Calu3 (cell line): Measurements from ENCODE around the gene KIF15. TPM values are rescaled to one million over a fixed set of nuclear protein-coding genes. Genes with fewer than 3 reads are reported as not detected.
A peak's percentile ranks its signal among the peaks of the same experiment; 100 is the strongest.

Source experiments
- BruUV-seq: library from RNA; stranded (reverse); fragments of 400-500 nt; replicated peaks from 2 replicates; lab custom pipeline; 2021; lab: Mats Ljungman, UMichigan
- CTCF ChIA-PET: fragments of 300-600 bp; sonication (Branson Sonifier 250); formaldehyde crosslinking; loops from one replicate; lab custom pipeline; 2022; ENCODE audit warnings: antibody characterized with exemption; lab: Charles Lee
- DNase-seq: peaks from one replicate; pipeline ENCODE4 v3.0.0; 2022
- H3K27ac Mint-ChIP-seq: one replicate; pipeline ENCODE4 v1.8.0; 2022; ENCODE audit warnings: mixed read lengths; ENCODE audit not compliant: unreplicated experiment
- H3K27me3 Mint-ChIP-seq: one replicate; pipeline ENCODE4 v1.8.0; 2022; ENCODE audit warnings: mixed read lengths; ENCODE audit not compliant: unreplicated experiment
- H3K36me3 Mint-ChIP-seq: one replicate; pipeline ENCODE4 v1.8.0; 2022; ENCODE audit warnings: mild to moderate bottlenecking, moderate library complexity, mixed read lengths; ENCODE audit not compliant: insufficient read depth, unreplicated experiment
- H3K4me1 Mint-ChIP-seq: one replicate; pipeline ENCODE4 v1.8.0; 2022; ENCODE audit warnings: mild to moderate bottlenecking, low read depth, mixed read lengths; ENCODE audit not compliant: unreplicated experiment
- H3K4me3 Mint-ChIP-seq: one replicate; pipeline ENCODE4 v1.8.0; 2022; ENCODE audit warnings: mild to moderate bottlenecking, low read depth, moderate library complexity, mixed read lengths; ENCODE audit not compliant: unreplicated experiment
- H3K9me3 Mint-ChIP-seq: one replicate; pipeline ENCODE4 v1.8.0; 2022; ENCODE audit warnings: low read depth, mixed read lengths; ENCODE audit not compliant: unreplicated experiment
- intact Hi-C: fragments of 100-400 bp; cut with micrococcal nuclease; formaldehyde crosslinking; loops from one replicate; pipeline ENCODE4 v1.10.0; 2022; ENCODE audit not compliant: unreplicated experiment
- total RNA-seq: library from RNA; stranded (reverse); gene quantifications from 2 replicates; pipeline ENCODE4 v1.2.3, GENCODE V29; 2022
- TF ChIP-seq, protein P1 (sequence below): fragments of 200-600 bp; IDR thresholded peaks from one replicate; pipeline ENCODE4 v1.8.0; 2022; ENCODE audit warnings: antibody characterized with exemption; ENCODE audit not compliant: unreplicated experiment

KIF15 gene
- total RNA-seq, 1 experiment from 2014 or later, result 18.4 TPM

DNA sequence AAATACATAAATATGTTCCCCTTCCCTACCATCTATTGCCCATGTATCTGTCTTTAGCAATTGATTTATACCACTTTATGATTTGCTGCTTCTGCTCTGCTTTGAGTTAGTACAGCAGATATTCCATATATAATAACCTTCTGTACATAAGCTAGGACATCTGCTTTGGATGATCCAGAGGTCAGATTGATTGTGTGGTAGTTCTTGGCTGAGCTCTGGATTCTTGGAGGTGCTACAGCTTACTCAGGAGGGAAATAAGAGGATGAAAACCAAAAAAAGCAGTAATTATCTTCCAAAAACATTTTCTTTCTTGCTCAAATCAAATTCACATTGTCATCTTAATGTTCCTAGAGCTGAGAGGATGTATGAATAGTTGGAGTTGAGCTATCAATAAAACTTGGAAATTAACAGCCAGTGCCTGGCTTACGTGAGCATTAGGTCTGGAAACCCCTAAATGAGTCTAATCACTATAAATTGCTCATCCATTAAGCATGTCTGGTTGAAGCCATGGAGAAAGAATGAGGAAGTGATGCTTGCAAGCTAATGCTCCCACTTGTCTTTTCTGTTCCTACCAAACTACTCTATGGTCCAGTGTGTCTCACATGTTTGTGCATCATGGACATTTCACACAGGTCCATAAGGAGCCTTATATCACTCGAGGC lies 63.8 kb downstream of the KIF15 start:
- CTCF ChIA-PET, result no interaction called here
- Mint-ChIP-seq H3K27ac (peak overlapping the region; percentile 30), H3K4me1 (peaks cover 17% of the 10 kb centered on the region), H3K4me3 (no peak overlapping the region), H3K36me3 (peaks cover 9% of the 10 kb centered on the region), H3K9me3 (peaks cover 2% of the 10 kb centered on the region), H3K27me3 (no peaks in the 10 kb centered on the region)
- TF ChIP-seq, protein P1, sequence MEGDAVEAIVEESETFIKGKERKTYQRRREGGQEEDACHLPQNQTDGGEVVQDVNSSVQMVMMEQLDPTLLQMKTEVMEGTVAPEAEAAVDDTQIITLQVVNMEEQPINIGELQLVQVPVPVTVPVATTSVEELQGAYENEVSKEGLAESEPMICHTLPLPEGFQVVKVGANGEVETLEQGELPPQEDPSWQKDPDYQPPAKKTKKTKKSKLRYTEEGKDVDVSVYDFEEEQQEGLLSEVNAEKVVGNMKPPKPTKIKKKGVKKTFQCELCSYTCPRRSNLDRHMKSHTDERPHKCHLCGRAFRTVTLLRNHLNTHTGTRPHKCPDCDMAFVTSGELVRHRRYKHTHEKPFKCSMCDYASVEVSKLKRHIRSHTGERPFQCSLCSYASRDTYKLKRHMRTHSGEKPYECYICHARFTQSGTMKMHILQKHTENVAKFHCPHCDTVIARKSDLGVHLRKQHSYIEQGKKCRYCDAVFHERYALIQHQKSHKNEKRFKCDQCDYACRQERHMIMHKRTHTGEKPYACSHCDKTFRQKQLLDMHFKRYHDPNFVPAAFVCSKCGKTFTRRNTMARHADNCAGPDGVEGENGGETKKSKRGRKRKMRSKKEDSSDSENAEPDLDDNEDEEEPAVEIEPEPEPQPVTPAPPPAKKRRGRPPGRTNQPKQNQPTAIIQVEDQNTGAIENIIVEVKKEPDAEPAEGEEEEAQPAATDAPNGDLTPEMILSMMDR, result no peak
- intact Hi-C loops, result no loop called here
- peak; percentile 4 for DNase-seq
- BruUV-seq, result no TSS peak

DNA sequence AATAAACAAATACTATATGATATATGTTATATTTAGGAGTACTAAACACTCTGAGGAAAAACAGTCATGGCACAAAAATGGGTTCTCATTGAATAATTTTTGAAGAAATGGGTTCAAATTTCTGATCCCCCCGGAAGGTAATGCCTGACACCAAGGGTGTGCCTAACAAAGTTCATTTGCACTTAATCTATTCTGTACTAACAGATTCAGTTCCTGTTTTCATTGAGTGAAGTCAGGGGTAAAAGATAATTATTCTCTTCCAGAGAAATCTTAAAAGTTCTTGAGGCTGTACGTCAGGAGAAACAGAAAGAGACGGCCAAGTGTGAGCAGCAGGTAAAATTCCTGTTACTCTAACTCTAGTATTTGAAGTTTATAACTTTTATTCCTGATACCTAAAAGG lies 65.6 kb downstream of the KIF15 start:
- TF ChIP-seq, protein P1, result no peak
- Mint-ChIP-seq H3K4me1 (peaks cover 17% of the 10 kb centered on the region), H3K27me3 (no peaks in the 10 kb centered on the region), H3K4me3 (no peak overlapping the region), H3K36me3 (peaks cover 14% of the 10 kb centered on the region), H3K9me3 (peaks cover 2% of the 10 kb centered on the region), H3K27ac (no peak overlapping the region)
- BruUV-seq, result no TSS peak
- DNase-seq, result no peak
- CTCF ChIA-PET, result no interaction called here
- intact Hi-C loops, result no loop called here

DNA sequence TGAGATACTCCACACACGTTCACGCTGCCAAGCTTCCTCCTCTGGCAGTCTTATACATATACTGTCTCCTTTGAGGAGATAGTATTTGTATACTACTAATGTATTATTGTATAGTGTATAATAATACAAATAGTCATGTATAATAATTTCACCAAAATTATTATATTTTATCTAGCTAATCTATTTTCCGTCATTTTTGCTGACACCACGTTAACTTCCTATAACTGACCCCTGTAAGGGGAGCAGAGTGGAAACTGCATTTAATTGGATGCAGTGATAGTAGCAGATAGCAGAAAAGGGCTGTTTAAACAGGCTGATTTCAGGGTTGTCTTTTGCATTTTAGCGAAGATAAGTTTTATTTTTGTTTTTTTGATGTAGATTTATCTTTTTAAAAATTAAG lies 69.6 kb downstream of the KIF15 start:
- H3K27me3 Mint-ChIP-seq, result no peaks in the 10 kb centered on the region
- no peak for DNase-seq
- BruUV-seq, result no TSS peak
- TF ChIP-seq, protein P1, result no peak
- intact Hi-C loops, result loop anchor here (10.0 kb wide), 1 partner anchor 84 kb away; no protein-coding TSS in a partner anchor
- CTCF ChIA-PET, result interaction anchor here (0.5 kb wide), 1 partner anchor 9 kb away, joined by 3 read pairs; no protein-coding TSS in a partner anchor
- H3K9me3 Mint-ChIP-seq, result peaks cover 3% of the 10 kb centered on the region
- H3K36me3 Mint-ChIP-seq, result peaks cover 15% of the 10 kb centered on the region
- H3K4me1 Mint-ChIP-seq, result no peaks in the 10 kb centered on the region
- no peak overlapping the region for H3K27ac Mint-ChIP-seq
- H3K4me3 Mint-ChIP-seq, result no peak overlapping the region

DNA sequence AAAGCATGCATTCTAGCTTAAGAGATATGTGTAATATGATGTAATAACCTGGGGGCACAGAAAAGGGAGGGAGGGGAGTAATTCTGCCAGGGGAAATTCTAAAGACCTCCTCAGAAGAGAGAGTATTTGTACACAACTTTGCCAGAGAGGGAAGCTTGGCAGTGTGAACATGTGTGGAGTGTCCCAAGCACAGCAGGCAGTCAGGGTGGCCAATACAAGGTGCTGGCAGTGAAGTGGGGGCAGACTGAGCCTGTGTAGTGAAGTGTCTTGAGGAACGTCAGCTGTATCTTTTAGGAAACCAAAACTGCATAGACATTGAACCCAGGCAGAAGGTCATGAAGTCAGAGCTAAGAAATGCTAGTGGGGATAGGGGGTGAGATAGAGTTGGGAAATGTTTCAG lies 70.4 kb downstream of the KIF15 start:
- CTCF ChIA-PET, result interaction anchor here (0.5 kb wide), 1 partner anchor 8 kb away, joined by 3 read pairs; no protein-coding TSS in a partner anchor
- H3K4me1 Mint-ChIP-seq, result no peaks in the 10 kb centered on the region
- H3K27me3 Mint-ChIP-seq, result no peaks in the 10 kb centered on the region
- no peak for DNase-seq
- H3K27ac Mint-ChIP-seq, result no peak overlapping the region
- peaks cover 15% of the 10 kb centered on the region for H3K36me3 Mint-ChIP-seq
- intact Hi-C loops, result loop anchor here (10.0 kb wide), 1 partner anchor 83 kb away; no protein-coding TSS in a partner anchor
- H3K9me3 Mint-ChIP-seq, result peaks cover 5% of the 10 kb centered on the region
- TF ChIP-seq, protein P1, result no peak
- BruUV-seq, result no TSS peak
- no peak overlapping the region for H3K4me3 Mint-ChIP-seq
